Gastroesophageal sphincter (tissue), 4 donors: ENCODE results near the gene FKBP10. TPM values are rescaled to one million over a fixed set of nuclear protein-coding genes. Genes with fewer than 3 reads are reported as not detected.
A peak's percentile ranks its signal among the peaks of the same experiment; 100 is the strongest.

Source experiments
- ATAC-seq: fragments of 150-250 bp; one replicate; pipeline ENCODE4 v1.9.1; 2016; ENCODE audit warnings: mild to moderate bottlenecking, moderate library complexity
- H3K27ac ChIP-seq, 4 donors: fragments of 200-600 bp; sonication (generic) in 3 of 4; 1 replicate in 3 of 4; 2 replicates in 1 of 4; pipeline ENCODE4 v1.5.1; 2016 to 2019
- H3K27me3 ChIP-seq: fragments of 200-600 bp; sonication (generic); one replicate; pipeline ENCODE4 v1.5.1; 2019
- H3K36me3 ChIP-seq, 2 donors: fragments of 200-600 bp; sonication (generic); one replicate each; pipeline ENCODE4 v1.5.1; 2019; ENCODE audit warnings: control low read depth in 1 of 2
- H3K4me1 ChIP-seq, 3 donors: fragments of 200-600 bp; sonication (generic); 1 replicate in 2 of 3; 2 replicates in 1 of 3; pipeline ENCODE4 v1.5.1; 2016 to 2019; ENCODE audit warnings: control low read depth in 2 of 3
- H3K4me3 ChIP-seq, 2 donors: fragments of 200-600 bp; sonication (generic); one replicate each; pipeline ENCODE4 v1.5.1; 2019; ENCODE audit warnings: mild to moderate bottlenecking in 1 of 2, moderate library complexity in 1 of 2
- H3K9me3 ChIP-seq, 3 donors: fragments of 200-600 bp; sonication (generic); one replicate each; pipeline ENCODE4 v1.5.1; 2017 to 2019; ENCODE audit warnings: control low read depth in 2 of 3
- CTCF ChIP-seq, 4 experiments: fragments of 200-600 bp in 2 of 4; fragments of 450-650 bp in 2 of 4; sonication (generic) in 1 of 4; IDR thresholded peaks; one replicate each; pipeline ENCODE4 v1.5.1; 2017 to 2019; ENCODE audit warnings: antibody characterized with exemption in 4 of 4, mild to moderate bottlenecking in 2 of 4, moderate library complexity in 2 of 4
- EP300 ChIP-seq: sonication (generic); formaldehyde crosslinking; IDR thresholded peaks from one replicate; pipeline ENCODE4 v1.6.1; 2017; ENCODE audit warnings: antibody characterized with exemption, mild to moderate bottlenecking
- POLR2A ChIP-seq, 2 donors: fragments of 450-650 bp; IDR thresholded peaks; one replicate each; pipeline ENCODE4 v1.6.1; 2017; ENCODE audit warnings: antibody characterized with exemption in 2 of 2, mild to moderate bottlenecking in 2 of 2, moderate library complexity in 1 of 2
- POLR2AphosphoS5 ChIP-seq: sonication (generic); formaldehyde crosslinking; IDR thresholded peaks from one replicate; pipeline ENCODE4 v1.6.1; 2017; ENCODE audit warnings: antibody characterized with exemption
- WGBS, 2 donors: methylation state at CpG; one replicate each; pipeline ENCODE4 v1.1.5; 2018; ENCODE audit warnings: low coverage in 1 of 2; 5-methylcytosine and 5-hydroxymethylcytosine counted together
- total RNA-seq, 4 donors: library from RNA; depleted of rRNA; stranded (reverse); fragments of >200 nt; gene quantifications; one replicate each; pipeline ENCODE4 v1.1.0, GENCODE V29; 2016

Gene FKBP10
- total RNA-seq, 4 donors from 2014 or later: 33.7 to 43.2 (median 38.2) TPM

GRCh38 chr17:41811549-41812380 lies 1.0 kb upstream of the FKBP10 start, which contains the start of gene P3H4:
Gene P3H4 (minus strand): TSS chr17:41811949. CDS start chr17:41811915, 34 bp downstream.
- peaks cover 0 to 21% of the 10 kb centered on the region in 2 donors for H3K36me3 ChIP-seq
- H3K27me3 ChIP-seq: no peaks in the 10 kb centered on the region
- peak; percentile 92 for ATAC-seq
- peak within 1 kb of the TSS; percentile 35 to 60 for H3K4me3 ChIP-seq
- WGBS, 2 donors: 0% methylated on average over 5 of the region's 96 CpGs; no CpG with 5 or more reads in 1 of the 2 donors
- TF ChIP-seq POLR2A (IDR thresholded peaks at IDR 0.05) (no peak), CTCF (IDR thresholded peaks at IDR 0.05) (peak in 3 of 4 experiments; percentile 73 to 88 (median 75))
- peaks cover 0 to 53% (median 16%) of the 10 kb centered on the region in 3 donors for H3K4me1 ChIP-seq
- H3K9me3 ChIP-seq: no peaks in the 10 kb centered on the region
- H3K27ac ChIP-seq: peak within 1 kb of the TSS in 3 of 4 donors; percentile 74 to 85 (median 82)

- TF ChIP-seq POLR2AphosphoS5: no peak
- TF ChIP-seq CTCF (IDR thresholded peaks at IDR 0.05): no peak
- TF ChIP-seq EP300: no peak
- no peak for TF ChIP-seq POLR2A (IDR thresholded peaks at IDR 0.05)
- peaks cover 0 to 10% of the 10 kb centered on the region in 2 donors for H3K36me3 ChIP-seq
- no peaks in the 10 kb centered on the region for H3K9me3 ChIP-seq
- 7 to 15% methylated on average over 3 to 7 of the region's 12 CpGs for WGBS, 2 donors
- peaks cover 0 to 53% (median 16%) of the 10 kb centered on the region in 3 donors for H3K4me1 ChIP-seq
- peak overlapping the region; percentile 35 to 60 for H3K4me3 ChIP-seq
- H3K27me3 ChIP-seq: no peaks in the 10 kb centered on the region
- H3K27ac ChIP-seq: peak overlapping the region; percentile 51 to 85 (median 78)
- no peak for ATAC-seq
Measured at GRCh38 chr17:41813152-41813680, 412 bp downstream of the FKBP10 start.

- H3K9me3 ChIP-seq: no peaks in the 10 kb centered on the region
- no peaks in the 10 kb centered on the region for H3K27me3 ChIP-seq
- H3K27ac ChIP-seq: peak overlapping the region in 3 of 4 donors; percentile 74 to 85 (median 82)
- peaks cover 0 to 8% of the 10 kb centered on the region in 2 donors for H3K36me3 ChIP-seq
- peak overlapping the region in 1 of 2 donors; percentile 60 for H3K4me3 ChIP-seq
- H3K4me1 ChIP-seq: peaks cover 0 to 53% (median 16%) of the 10 kb centered on the region in 3 donors
- no peak for TF ChIP-seq POLR2AphosphoS5
- TF ChIP-seq CTCF (IDR thresholded peaks at IDR 0.05): no peak
- no peak for TF ChIP-seq EP300
- TF ChIP-seq POLR2A (IDR thresholded peaks at IDR 0.05): no peak
- WGBS, 2 donors: 60% methylated on average over 8 of the region's 9 CpGs; no CpG with 5 or more reads in 1 of the 2 donors
- no peak for ATAC-seq
Measured at GRCh38 chr17:41813699-41814124, 908 bp downstream of the FKBP10 start.

GRCh38 chr17:41814195-41814594 lies 1.4 kb downstream of the FKBP10 start:
- Histone ChIP-seq H3K27me3 (no peaks in the 10 kb centered on the region), H3K4me1 (peaks cover 0 to 52% (median 16%) of the 10 kb centered on the region in 3 donors), H3K9me3 (no peaks in the 10 kb centered on the region), H3K36me3 (peaks cover 0 to 7% of the 10 kb centered on the region in 2 donors), H3K4me3 (no peak overlapping the region), H3K27ac (peak overlapping the region in 3 of 4 donors; percentile 39 to 85 (median 74))
- WGBS, 2 donors: 33 to 36% methylated on average over 1 of the region's 1 CpG
- no peak for ATAC-seq
- TF ChIP-seq POLR2A (IDR thresholded peaks at IDR 0.05) (no peak), POLR2AphosphoS5 (no peak), CTCF (IDR thresholded peaks at IDR 0.05) (no peak), EP300 (no peak)
